ENCODE data around the gene MYO1D.
A peak's percentile ranks its signal among the peaks of the same experiment; 100 is the strongest.

Gene MYO1D

DNA sequence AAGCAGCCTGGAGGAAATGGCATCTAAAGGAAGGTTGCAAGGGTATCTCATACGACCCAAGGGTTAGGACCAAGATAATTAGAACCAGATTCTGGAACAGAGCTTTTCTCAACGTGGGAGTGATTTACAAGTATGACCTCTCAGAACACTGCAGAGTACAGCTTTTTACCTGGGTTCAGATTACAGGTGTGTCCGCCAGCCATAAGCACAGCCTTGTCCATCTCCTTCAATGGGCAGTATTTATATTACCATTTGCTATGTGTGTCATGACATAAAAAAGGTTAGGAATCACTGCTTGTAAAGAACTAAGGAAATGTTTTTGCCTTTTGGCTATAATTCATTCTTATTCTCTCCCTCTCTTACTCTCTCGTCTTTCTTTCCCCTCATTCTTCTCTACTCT, 36.7 kb downstream of the MYO1D start:
- TF ChIP-seq EZH2phosphoT487 (IDR thresholded peaks at IDR 0.05; ENCODE audit: low read depth): no peak
- TF ChIP-seq, protein P1, sequence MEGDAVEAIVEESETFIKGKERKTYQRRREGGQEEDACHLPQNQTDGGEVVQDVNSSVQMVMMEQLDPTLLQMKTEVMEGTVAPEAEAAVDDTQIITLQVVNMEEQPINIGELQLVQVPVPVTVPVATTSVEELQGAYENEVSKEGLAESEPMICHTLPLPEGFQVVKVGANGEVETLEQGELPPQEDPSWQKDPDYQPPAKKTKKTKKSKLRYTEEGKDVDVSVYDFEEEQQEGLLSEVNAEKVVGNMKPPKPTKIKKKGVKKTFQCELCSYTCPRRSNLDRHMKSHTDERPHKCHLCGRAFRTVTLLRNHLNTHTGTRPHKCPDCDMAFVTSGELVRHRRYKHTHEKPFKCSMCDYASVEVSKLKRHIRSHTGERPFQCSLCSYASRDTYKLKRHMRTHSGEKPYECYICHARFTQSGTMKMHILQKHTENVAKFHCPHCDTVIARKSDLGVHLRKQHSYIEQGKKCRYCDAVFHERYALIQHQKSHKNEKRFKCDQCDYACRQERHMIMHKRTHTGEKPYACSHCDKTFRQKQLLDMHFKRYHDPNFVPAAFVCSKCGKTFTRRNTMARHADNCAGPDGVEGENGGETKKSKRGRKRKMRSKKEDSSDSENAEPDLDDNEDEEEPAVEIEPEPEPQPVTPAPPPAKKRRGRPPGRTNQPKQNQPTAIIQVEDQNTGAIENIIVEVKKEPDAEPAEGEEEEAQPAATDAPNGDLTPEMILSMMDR (IDR thresholded peaks at IDR 0.05; ENCODE audit: low read depth, low read length): no peak
- H4K20me1 ChIP-seq (ENCODE audit: insufficient read depth, low read length): no peaks in the 10 kb centered on the region
- peaks cover 86% of the 10 kb centered on the region for H3K79me2 ChIP-seq (ENCODE audit: low read length)
- peaks cover 29% of the 10 kb centered on the region for H3K4me1 ChIP-seq (ENCODE audit: low read length)
- H3K27ac ChIP-seq (ENCODE audit: low read length): no peak overlapping the region
- H2AFZ ChIP-seq (ENCODE audit: low read depth, low read length): no peak overlapping the region
- no peaks in the 10 kb centered on the region for H3K9me3 ChIP-seq (ENCODE audit: insufficient read depth, low read length)
- H3K4me2 ChIP-seq (ENCODE audit: low read length): no peak overlapping the region
- no peak overlapping the region for H3K4me3 ChIP-seq (ENCODE audit: low read length)
- H3K36me3 ChIP-seq (replicated peaks; ENCODE audit: low read depth, low read length): no peaks in the 10 kb centered on the region
- H3K9ac ChIP-seq (ENCODE audit: low read length): no peak overlapping the region
- no peaks in the 10 kb centered on the region for H3K27me3 ChIP-seq (ENCODE audit: low read depth, low read length)

DNA sequence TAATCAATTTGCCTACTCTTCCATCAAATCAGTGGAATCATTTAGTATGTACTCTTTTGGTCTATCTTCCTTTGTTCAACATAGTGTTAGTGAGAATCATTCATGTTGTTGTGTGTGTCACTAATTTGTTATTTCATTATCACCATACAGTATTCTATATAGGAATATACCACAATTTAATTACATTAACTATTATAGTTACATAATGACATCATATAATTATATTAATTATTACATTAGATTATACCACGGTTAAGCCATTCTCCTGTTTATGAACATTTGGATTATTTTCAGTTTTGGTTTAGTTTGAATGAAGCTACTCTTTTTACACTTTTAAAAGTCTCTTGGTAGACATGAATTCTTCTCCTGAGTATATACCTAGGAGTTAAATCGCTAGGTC, 40.4 kb downstream of the MYO1D start:
- Histone ChIP-seq H3K4me2 (ENCODE audit: low read length) (peak overlapping the region; percentile 39; the same call in 1 of the 2 replicates), H2AFZ (ENCODE audit: low read depth, low read length) (no peak overlapping the region), H3K27me3 (ENCODE audit: low read depth, low read length) (no peaks in the 10 kb centered on the region), H4K20me1 (ENCODE audit: insufficient read depth, low read length) (no peaks in the 10 kb centered on the region), H3K4me1 (ENCODE audit: low read length) (peaks cover 48% of the 10 kb centered on the region), H3K9me3 (ENCODE audit: insufficient read depth, low read length) (no peaks in the 10 kb centered on the region), H3K9ac (ENCODE audit: low read length) (no peak overlapping the region), H3K27ac (ENCODE audit: low read length) (no peak overlapping the region), H3K79me2 (ENCODE audit: low read length) (peaks cover 99% of the 10 kb centered on the region), H3K4me3 (ENCODE audit: low read length) (no peak overlapping the region), H3K36me3 (replicated peaks; ENCODE audit: low read depth, low read length) (no peaks in the 10 kb centered on the region)
- no peak for TF ChIP-seq EZH2phosphoT487 (IDR thresholded peaks at IDR 0.05; ENCODE audit: low read depth)

DNA sequence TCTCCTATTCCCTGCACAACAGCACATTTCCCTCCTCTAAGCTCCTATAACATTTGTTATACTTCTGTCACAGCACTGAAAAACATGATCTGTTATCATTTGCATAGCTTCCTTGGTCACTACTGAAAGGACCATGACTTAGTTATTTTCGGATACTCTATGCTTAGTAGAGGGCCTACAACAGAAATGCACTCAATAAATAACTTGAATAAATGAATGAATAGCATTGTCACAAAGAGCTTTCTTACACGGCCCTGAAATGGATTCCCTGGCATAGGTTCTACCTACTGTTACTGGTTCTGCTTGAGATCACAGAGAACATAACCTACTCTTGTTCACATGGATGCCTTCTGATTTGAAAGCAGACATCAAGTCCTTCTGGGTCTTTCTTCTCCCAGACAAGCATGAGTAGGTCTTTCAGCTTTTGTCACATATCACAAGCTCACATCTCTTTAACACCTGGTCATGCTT, 41.6 kb downstream of the MYO1D start:
- no peaks in the 10 kb centered on the region for H3K36me3 ChIP-seq (replicated peaks; ENCODE audit: low read depth, low read length)
- peaks cover 60% of the 10 kb centered on the region for H3K4me1 ChIP-seq (ENCODE audit: low read length)
- no peaks in the 10 kb centered on the region for H3K27me3 ChIP-seq (ENCODE audit: low read depth, low read length)
- H3K27ac ChIP-seq (ENCODE audit: low read length): peak overlapping the region; percentile 33
- H3K9me3 ChIP-seq (ENCODE audit: insufficient read depth, low read length): no peaks in the 10 kb centered on the region
- H4K20me1 ChIP-seq (ENCODE audit: insufficient read depth, low read length): no peaks in the 10 kb centered on the region
- no peak overlapping the region for H3K4me3 ChIP-seq (ENCODE audit: low read length)
- peaks cover 99% of the 10 kb centered on the region for H3K79me2 ChIP-seq (ENCODE audit: low read length)
- H3K9ac ChIP-seq (ENCODE audit: low read length): no peak overlapping the region
- no peak overlapping the region for H2AFZ ChIP-seq (ENCODE audit: low read depth, low read length)
- TF ChIP-seq, protein P1 (IDR thresholded peaks at IDR 0.05; ENCODE audit: low read depth, low read length): no peak
- TF ChIP-seq EZH2phosphoT487 (IDR thresholded peaks at IDR 0.05; ENCODE audit: low read depth): no peak
- H3K4me2 ChIP-seq (ENCODE audit: low read length): peak overlapping the region; percentile 39

DNA sequence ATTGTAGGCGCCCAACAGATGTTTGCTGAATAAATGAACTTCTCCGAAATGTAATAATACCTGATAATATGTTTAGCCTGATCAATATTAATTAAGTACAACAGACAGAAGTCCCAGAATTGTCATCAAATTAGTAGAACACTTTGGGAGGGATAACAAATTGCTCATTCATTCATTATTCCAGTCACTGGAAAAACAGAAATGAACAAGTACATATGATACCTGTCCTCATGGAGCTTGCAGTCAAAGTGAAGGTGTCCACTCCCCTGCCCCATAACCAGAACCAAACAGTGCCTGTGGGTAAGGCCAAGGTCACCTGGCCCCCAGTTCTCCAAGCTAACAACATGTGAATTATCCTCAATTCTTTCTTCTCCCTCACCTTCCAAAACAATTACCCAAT, 42.8 kb downstream of the MYO1D start:
- Histone ChIP-seq H3K4me2 (ENCODE audit: low read length) (no peak overlapping the region), H3K79me2 (ENCODE audit: low read length) (peaks cover 95% of the 10 kb centered on the region), H3K9ac (ENCODE audit: low read length) (no peak overlapping the region), H3K4me3 (ENCODE audit: low read length) (no peak overlapping the region), H3K4me1 (ENCODE audit: low read length) (peaks cover 72% of the 10 kb centered on the region), H2AFZ (ENCODE audit: low read depth, low read length) (no peak overlapping the region), H3K27me3 (ENCODE audit: low read depth, low read length) (no peaks in the 10 kb centered on the region), H3K36me3 (replicated peaks; ENCODE audit: low read depth, low read length) (no peaks in the 10 kb centered on the region), H3K27ac (ENCODE audit: low read length) (no peak overlapping the region), H4K20me1 (ENCODE audit: insufficient read depth, low read length) (no peaks in the 10 kb centered on the region), H3K9me3 (ENCODE audit: insufficient read depth, low read length) (no peaks in the 10 kb centered on the region)
- TF ChIP-seq EZH2phosphoT487 (IDR thresholded peaks at IDR 0.05; ENCODE audit: low read depth): no peak
- TF ChIP-seq, protein P1 (IDR thresholded peaks at IDR 0.05; ENCODE audit: low read depth, low read length): no peak

Data from OCI-LY3 (cell line).